Measurements from ENCODE around the gene NR3C2.

Gene NR3C2

DNA sequence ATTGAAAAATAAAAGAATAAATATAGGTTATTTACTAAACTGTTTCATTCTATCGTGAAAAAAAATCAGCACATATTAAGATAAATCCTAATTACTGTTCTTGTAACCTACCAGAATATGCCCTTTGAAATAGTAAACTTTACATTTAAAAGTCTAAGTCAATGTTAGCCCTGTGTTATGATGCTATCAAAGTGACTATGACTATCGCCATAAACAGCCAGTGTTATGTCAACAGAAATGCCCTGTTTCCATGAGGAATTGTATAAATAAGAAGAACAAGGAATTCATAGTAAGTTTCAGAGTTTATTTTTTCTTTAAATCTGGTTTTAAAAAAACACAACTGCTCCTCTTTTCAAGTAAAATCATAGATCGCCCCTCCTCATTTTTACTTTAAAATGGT is 11.4 kb downstream of the NR3C2 start:
- TF ChIP-seq CTCF (IDR thresholded peaks at IDR 0.05; ENCODE audit: low read depth, low read length, missing control alignments), result no peak
- in situ Hi-C loops (cut with HindIII; ENCODE audit: low sequenced_read_pairs), result loop anchor here (25.0 kb wide), 1 partner anchor 494 kb away; no protein-coding TSS in a partner anchor
- no peak overlapping the region for H3K4me3 ChIP-seq (ENCODE audit: low read depth, low read length)
- DNase-seq (ENCODE audit: low read depth), result no peak

GRCh38 chr4:148429206-148429605 is 13.0 kb downstream of the NR3C2 start:
- DNase-seq (ENCODE audit: low read depth), result no peak
- in situ Hi-C loops (cut with HindIII; ENCODE audit: low sequenced_read_pairs), result loop anchor here (25.0 kb wide), 1 partner anchor 492 kb away; no protein-coding TSS in a partner anchor
- no peak overlapping the region for H3K4me3 ChIP-seq (ENCODE audit: low read depth, low read length)
- no peak for TF ChIP-seq CTCF (IDR thresholded peaks at IDR 0.05; ENCODE audit: low read depth, low read length, missing control alignments)

GRCh38 chr4:148426643-148427042 is 15.6 kb downstream of the NR3C2 start:
- in situ Hi-C loops (cut with HindIII; ENCODE audit: low sequenced_read_pairs), result loop anchor here (25.0 kb wide), 1 partner anchor 489 kb away; no protein-coding TSS in a partner anchor
- H3K4me3 ChIP-seq (ENCODE audit: low read depth, low read length), result no peak overlapping the region
- no peak for TF ChIP-seq CTCF (IDR thresholded peaks at IDR 0.05; ENCODE audit: low read depth, low read length, missing control alignments)
- no peak for DNase-seq (ENCODE audit: low read depth)

DNA sequence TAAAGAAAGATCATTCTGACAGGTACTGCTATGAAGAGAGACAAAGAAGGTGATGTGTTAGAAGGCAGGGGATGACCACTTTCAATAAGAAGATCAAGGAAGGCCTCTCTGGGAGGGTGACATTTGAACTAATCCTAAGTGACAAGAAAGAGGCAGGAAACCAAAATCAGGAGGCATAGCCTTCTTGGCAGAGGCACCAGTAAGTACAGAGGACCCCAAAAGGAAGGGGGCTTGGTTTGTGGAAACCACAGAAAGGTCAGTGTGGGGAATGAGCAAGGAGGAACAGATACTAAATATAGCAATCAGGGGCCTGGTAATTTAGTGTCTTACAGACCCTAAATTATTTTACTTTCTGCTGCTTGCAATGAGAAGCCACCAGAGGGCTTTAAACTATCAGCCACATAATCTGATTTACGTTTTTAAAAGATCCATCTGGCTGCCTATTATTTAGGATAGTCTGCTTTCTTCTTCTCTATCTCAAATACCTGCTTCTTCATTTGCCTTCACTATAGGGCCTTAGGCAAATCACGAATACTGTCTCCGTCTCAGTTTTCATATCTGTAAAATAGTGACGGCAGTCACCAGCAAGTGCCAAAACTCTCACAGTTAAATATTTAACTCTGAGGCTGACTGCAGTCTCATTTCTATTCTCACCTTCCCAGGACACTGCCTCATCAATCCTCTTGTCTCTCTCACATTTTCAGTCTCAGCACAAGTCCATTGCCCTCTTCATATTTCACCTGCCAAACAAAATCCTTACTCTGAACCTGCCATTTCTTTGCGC is 16.7 kb downstream of the NR3C2 start:
- no peak overlapping the region for H3K4me3 ChIP-seq (ENCODE audit: low read depth, low read length)
- DNase-seq (ENCODE audit: low read depth), result no peak
- TF ChIP-seq CTCF (IDR thresholded peaks at IDR 0.05; ENCODE audit: low read depth, low read length, missing control alignments), result no peak
- in situ Hi-C loops (cut with HindIII; ENCODE audit: low sequenced_read_pairs), result loop anchor here (25.0 kb wide), 1 partner anchor 488 kb away; no protein-coding TSS in a partner anchor

DNA sequence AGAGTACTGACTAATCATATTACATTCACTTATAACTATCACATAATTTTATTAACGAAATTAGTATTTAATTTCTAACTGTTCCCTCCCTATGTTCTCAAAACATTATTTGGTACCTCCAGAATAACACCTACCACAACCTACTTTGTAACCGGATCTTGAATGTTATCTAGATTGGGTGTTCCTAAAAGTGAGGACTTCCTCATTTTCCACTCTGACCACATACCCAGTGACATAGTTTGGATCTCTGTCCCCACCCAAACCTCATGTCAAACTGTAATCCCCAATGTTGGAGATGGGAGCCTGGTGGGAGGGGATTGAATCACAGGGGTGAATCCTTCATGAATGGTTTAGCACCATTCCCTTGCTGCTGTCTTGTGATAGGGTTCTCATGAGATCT is 21.8 kb downstream of the NR3C2 start:
- in situ Hi-C loops (cut with HindIII; ENCODE audit: low sequenced_read_pairs), result no loop called here
- no peak for DNase-seq (ENCODE audit: low read depth)
- no peak overlapping the region for H3K4me3 ChIP-seq (ENCODE audit: low read depth, low read length)
- no peak for TF ChIP-seq CTCF (IDR thresholded peaks at IDR 0.05; ENCODE audit: low read depth, low read length, missing control alignments)

DNA sequence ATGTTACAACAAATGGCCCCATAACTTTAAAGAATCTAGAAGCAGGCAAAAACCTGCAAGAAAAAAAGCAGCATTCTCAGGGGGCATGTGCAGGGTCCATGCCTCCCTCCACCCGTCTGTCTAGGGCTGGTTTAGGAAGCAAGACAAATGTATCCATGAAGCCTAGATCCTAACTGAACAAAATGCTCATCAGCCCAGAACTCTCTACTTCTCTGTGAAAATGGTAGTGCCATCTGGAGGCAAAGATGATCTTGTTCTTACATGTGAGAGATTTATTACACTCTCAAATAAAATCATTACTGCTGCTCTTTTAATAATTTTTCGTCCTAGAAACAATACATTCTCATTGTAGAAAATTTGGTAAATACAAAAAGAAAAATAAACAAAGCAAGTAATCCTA is 26.7 kb downstream of the NR3C2 start:
- DNase-seq (ENCODE audit: low read depth), result no peak
- TF ChIP-seq CTCF (IDR thresholded peaks at IDR 0.05; ENCODE audit: low read depth, low read length, missing control alignments), result peak; percentile 18
- no peak overlapping the region for H3K4me3 ChIP-seq (ENCODE audit: low read depth, low read length)
- in situ Hi-C loops (cut with HindIII; ENCODE audit: low sequenced_read_pairs), result no loop called here

Measured in astrocyte of the cerebellum (primary cell).